Activated T-cell treated with anti-CD3 and anti-CD28 coated beads, Interleukin-2, amount 50 U/mL, for 4 hours (primary cell): Measurements from ENCODE around the gene CDKL2. TPM values are rescaled to one million over a fixed set of nuclear protein-coding genes. Genes with fewer than 3 reads are reported as not detected.
"Not testable (repeated sequence)": the region's sequence is repeated elsewhere in the genome, so short reads cannot be mapped to it uniquely, and the experiment has no call there.

Experiments used
- ATAC-seq, 2 donors: fragments of 200-7000 bp; cut with Tn5 transposase; one replicate each; pipeline ENCODE4 v1.10.0; 2021
- DNase-seq: peaks from one replicate; pipeline ENCODE4 v3.0.0-alpha.2; 2020
- H3K27me3 Mint-ChIP-seq: one replicate; pipeline ENCODE4 v1.8.0; 2021; ENCODE audit warnings: low read depth, mixed read lengths
- H3K36me3 Mint-ChIP-seq: one replicate; pipeline ENCODE4 v1.8.0; 2022; ENCODE audit warnings: mixed read lengths; ENCODE audit not compliant: insufficient read depth
- H3K4me1 Mint-ChIP-seq: one replicate; pipeline ENCODE4 v1.8.0; 2021; ENCODE audit warnings: low read depth, mixed read lengths
- H3K4me3 Mint-ChIP-seq: one replicate; pipeline ENCODE4 v1.8.0; 2021; ENCODE audit warnings: mild to moderate bottlenecking, moderate library complexity, mixed read lengths
- H3K9me3 Mint-ChIP-seq: one replicate; pipeline ENCODE4 v1.8.0; 2021; ENCODE audit warnings: mixed read lengths
- total RNA-seq, 3 donors: library from RNA; stranded (reverse); gene quantifications; one replicate each; pipeline ENCODE4 v1.2.1, GENCODE V29; 2021

The CDKL2 gene
- total RNA-seq: under 1 TPM in 2 of 3 donors, not detected in 1; 0.08 to 0.33 TPM

- H3K36me3 Mint-ChIP-seq: no peaks in the 10 kb centered on the region
- H3K9me3 Mint-ChIP-seq: no peaks in the 10 kb centered on the region
Observed at GRCh38 chr4:75630174-75630936, at the start of gene CDKL2. Gene CDKL2, minus strand, starts transcription at chr4:75630528. Its CDS starts 4,540 bp downstream, at chr4:75625988.

GRCh38 chr4:75678965-75679364 is 48.6 kb upstream of the CDKL2 start:
- ATAC-seq (no peak), DNase-seq (no peak)
- Mint-ChIP-seq H3K9me3 (no peaks in the 10 kb centered on the region), H3K4me3 (no peak overlapping the region), H3K36me3 (no peaks in the 10 kb centered on the region), H3K27me3 (no peaks in the 10 kb centered on the region), H3K4me1 (peaks cover 15% of the 10 kb centered on the region)

More at GRCh38 chr4:75630174-75630936, at the start of gene CDKL2:
- Mint-ChIP-seq H3K4me1 (peaks cover 10% of the 10 kb centered on the region), H3K27me3 (no peaks in the 10 kb centered on the region), H3K4me3 (peak within 1 kb of the TSS; percentile 78)
- DNase-seq (peak; percentile 91), ATAC-seq (peak; percentile 100)

DNA sequence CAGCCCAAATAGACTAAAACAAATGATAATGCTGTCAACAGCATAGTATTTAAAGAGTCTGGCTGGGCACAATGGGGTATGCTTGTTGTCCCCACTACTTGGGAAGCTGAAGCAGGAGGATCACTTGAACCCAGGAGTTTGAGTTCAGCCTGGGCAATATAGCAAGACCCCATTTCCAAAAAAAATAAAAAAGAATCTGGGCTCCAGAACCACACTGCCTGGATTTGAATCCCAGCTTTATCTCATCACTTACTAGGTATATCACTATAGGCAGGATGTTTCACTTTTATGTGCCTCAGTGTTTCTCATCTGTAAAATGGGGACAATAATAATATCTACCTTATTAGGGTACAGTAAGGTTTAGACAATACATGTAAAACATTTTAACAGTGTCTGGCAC is 48.1 kb upstream of the CDKL2 start:
- Mint-ChIP-seq H3K36me3 (no peaks in the 10 kb centered on the region), H3K4me1 (peaks cover 17% of the 10 kb centered on the region), H3K4me3 (no peak overlapping the region), H3K9me3 (no peaks in the 10 kb centered on the region), H3K27me3 (no peaks in the 10 kb centered on the region)
- DNase-seq (no peak), ATAC-seq (no peak)

GRCh38 chr4:75675004-75675531 is 44.7 kb upstream of the CDKL2 start:
- no peak overlapping the region for H3K4me3 Mint-ChIP-seq
- ATAC-seq (no peak), DNase-seq (no peak)
- no peaks in the 10 kb centered on the region for H3K27me3 Mint-ChIP-seq
- peaks cover 2% of the 10 kb centered on the region for H3K36me3 Mint-ChIP-seq
- peaks cover 27% of the 10 kb centered on the region for H3K4me1 Mint-ChIP-seq
- H3K9me3 Mint-ChIP-seq: no peaks in the 10 kb centered on the region

GRCh38 chr4:75673959-75674328 is 43.6 kb upstream of the CDKL2 start:
- Mint-ChIP-seq H3K27me3 (no peaks in the 10 kb centered on the region), H3K4me1 (peaks cover 37% of the 10 kb centered on the region), H3K9me3 (no peaks in the 10 kb centered on the region), H3K36me3 (peaks cover 2% of the 10 kb centered on the region), H3K4me3 (peak overlapping the region; percentile 100)
- no peak for ATAC-seq
- DNase-seq: no peak

GRCh38 chr4:75673027-75673958 is 43.0 kb upstream of the CDKL2 start, which contains the start of gene G3BP2:
Gene G3BP2, minus strand, starts transcription at chr4:75673411. Its CDS starts 11,386 bp downstream, at chr4:75662025.
- Mint-ChIP-seq H3K4me3 (peak within 1 kb of the TSS; percentile 100), H3K4me1 (peaks cover 43% of the 10 kb centered on the region), H3K36me3 (peaks cover 2% of the 10 kb centered on the region), H3K27me3 (no peaks in the 10 kb centered on the region), H3K9me3 (no peaks in the 10 kb centered on the region)
- DNase-seq: peak; percentile 96
- peak; percentile 91 to 93 for ATAC-seq

GRCh38 chr4:75672461-75673026 is 42.2 kb upstream of the CDKL2 start:
- H3K36me3 Mint-ChIP-seq: peaks cover 2% of the 10 kb centered on the region
- H3K27me3 Mint-ChIP-seq: no peaks in the 10 kb centered on the region
- peaks cover 51% of the 10 kb centered on the region for H3K4me1 Mint-ChIP-seq
- H3K9me3 Mint-ChIP-seq: no peaks in the 10 kb centered on the region
- ATAC-seq: peak; percentile 37 to 49
- peak; percentile 73 for DNase-seq
- peak overlapping the region; percentile 100 for H3K4me3 Mint-ChIP-seq

DNA sequence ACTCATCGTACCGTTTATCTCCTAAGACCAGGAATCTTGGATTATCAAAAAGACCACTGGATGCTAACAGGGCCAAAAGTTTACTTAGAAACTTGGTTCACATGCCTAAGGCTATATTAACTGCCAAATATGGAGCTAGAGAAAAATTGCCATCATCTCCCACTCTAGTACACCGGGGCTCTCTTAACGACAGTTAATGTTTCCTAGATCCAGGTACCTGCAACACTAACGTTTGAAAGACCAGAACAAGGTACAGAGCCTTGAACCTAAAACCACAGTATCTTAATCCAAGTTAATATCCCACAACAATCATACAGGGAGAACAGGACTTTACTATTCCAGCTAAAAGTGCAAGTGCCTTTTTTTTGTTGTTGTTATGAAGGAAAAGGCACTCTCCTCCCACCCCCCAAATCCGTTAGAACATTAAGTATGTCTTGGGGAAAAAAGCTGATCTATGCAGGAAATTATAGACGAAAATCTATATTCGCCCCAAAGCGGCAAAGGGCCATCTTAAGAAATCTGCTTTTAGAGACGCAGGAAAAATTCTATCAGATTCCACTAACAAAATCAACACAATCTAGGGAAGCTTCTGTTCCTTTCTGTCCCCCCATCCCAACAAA is 41.6 kb upstream of the CDKL2 start:
- Mint-ChIP-seq H3K4me1 (peaks cover 57% of the 10 kb centered on the region), H3K27me3 (no peaks in the 10 kb centered on the region), H3K36me3 (peaks cover 2% of the 10 kb centered on the region), H3K9me3 (no peaks in the 10 kb centered on the region), H3K4me3 (peak overlapping the region; percentile 100)
- ATAC-seq: no peak
- no peak for DNase-seq

DNA sequence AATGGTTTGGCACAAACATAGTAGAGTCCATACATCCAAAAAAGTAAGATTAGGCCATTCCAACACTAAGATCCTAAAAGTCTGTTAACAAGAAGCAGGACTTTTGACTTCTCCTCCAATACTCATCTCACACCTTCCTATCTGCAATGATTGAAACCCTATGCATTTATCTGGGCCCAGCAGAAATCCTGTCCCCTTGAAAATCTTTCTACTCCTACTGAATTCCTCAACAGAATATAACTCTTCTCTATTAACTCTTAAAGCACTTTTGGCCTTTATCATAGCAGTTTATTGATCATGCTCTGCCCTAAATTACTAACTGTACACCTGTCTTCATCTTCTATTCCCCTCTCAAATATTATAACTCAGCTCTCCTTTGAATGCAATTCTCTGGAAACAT is 38.3 kb upstream of the CDKL2 start:
- peak overlapping the region; percentile 59 for H3K4me3 Mint-ChIP-seq
- H3K36me3 Mint-ChIP-seq: peaks cover 2% of the 10 kb centered on the region
- no peaks in the 10 kb centered on the region for H3K27me3 Mint-ChIP-seq
- DNase-seq (no peak), ATAC-seq (no peak)
- H3K4me1 Mint-ChIP-seq: peaks cover 70% of the 10 kb centered on the region
- no peaks in the 10 kb centered on the region for H3K9me3 Mint-ChIP-seq

DNA sequence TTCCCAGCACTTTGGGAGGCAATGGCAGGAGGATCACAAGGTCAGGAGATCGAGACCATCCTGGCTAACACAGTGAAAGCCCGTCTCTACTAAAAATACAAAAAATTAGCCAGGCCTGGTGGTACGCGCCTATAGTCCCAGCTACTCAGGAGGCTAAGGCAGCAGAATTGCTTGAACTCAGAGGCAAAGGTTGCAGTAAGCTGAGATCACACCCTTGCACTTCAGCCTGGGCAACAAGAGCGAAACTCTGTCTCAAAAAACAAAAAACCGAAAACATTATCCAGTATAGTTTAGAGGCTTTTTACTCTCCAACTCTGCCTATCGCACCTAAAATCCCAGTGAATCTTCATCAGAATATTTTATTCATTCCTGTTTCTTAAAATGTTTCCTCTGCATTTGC is 37.3 kb upstream of the CDKL2 start:
- ATAC-seq, H3K36me3 Mint-ChIP-seq, DNase-seq: not testable (repeated sequence)

DNA sequence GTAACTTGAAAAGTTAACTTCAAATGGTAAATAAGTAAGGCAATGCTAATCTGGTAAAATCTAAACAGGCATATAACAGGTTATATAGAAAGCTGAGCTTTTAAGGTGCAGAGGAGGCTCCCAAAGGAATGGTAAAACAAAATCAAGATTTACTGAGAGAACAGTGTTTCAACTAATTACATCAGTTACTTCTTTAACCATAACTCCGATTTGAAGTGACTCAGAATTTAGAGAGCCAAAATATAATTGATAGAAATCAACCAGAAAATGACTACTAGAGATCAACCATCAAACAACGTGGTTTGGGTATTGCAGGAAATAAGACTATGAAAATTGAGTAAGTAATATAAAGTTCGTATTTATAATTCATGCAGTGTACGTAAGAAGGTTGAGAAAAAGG is 36.0 kb upstream of the CDKL2 start:
- DNase-seq (no peak), ATAC-seq (peak; percentile 42 to 62)
- H3K9me3 Mint-ChIP-seq: no peaks in the 10 kb centered on the region
- H3K27me3 Mint-ChIP-seq: no peaks in the 10 kb centered on the region
- H3K4me1 Mint-ChIP-seq: peaks cover 76% of the 10 kb centered on the region
- H3K4me3 Mint-ChIP-seq: peak overlapping the region; percentile 55
- peaks cover 6% of the 10 kb centered on the region for H3K36me3 Mint-ChIP-seq

More for the DNA sequence above, 37.3 kb upstream of the CDKL2 start:
- H3K9me3 Mint-ChIP-seq, H3K27me3 Mint-ChIP-seq: not testable (repeated sequence)
- Mint-ChIP-seq H3K4me1 (peaks cover 72% of the 10 kb centered on the region), H3K4me3 (peak overlapping the region; percentile 59)

DNA sequence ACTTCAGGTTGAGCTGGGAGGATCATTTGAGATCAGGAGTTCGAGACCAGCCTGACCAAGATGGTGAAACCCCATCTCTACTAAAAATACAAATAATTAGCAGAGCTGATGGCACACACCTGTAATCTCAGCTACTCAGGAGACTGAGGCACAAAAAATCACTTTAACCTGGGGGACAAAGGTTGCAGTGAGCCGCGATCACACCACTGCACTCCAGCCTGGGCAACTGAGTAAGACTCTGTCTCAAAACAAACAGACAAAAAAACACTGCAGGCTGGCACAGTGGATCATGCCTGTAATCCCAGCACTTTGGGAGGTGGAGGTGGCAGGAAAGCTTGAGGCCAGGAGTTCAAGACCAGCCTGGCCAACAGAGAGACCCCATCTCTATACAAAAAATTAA is 34.3 kb upstream of the CDKL2 start:
- H3K9me3 Mint-ChIP-seq, ATAC-seq, DNase-seq, H3K36me3 Mint-ChIP-seq, H3K27me3 Mint-ChIP-seq, H3K4me3 Mint-ChIP-seq: not testable (repeated sequence)
- H3K4me1 Mint-ChIP-seq: peaks cover 67% of the 10 kb centered on the region

GRCh38 chr4:75662626-75663025 is 32.3 kb upstream of the CDKL2 start:
- H3K9me3 Mint-ChIP-seq: no peaks in the 10 kb centered on the region
- peaks cover 26% of the 10 kb centered on the region for H3K36me3 Mint-ChIP-seq
- peaks cover 59% of the 10 kb centered on the region for H3K4me1 Mint-ChIP-seq
- DNase-seq (no peak), ATAC-seq (no peak)
- no peak overlapping the region for H3K4me3 Mint-ChIP-seq
- H3K27me3 Mint-ChIP-seq: no peaks in the 10 kb centered on the region

DNA sequence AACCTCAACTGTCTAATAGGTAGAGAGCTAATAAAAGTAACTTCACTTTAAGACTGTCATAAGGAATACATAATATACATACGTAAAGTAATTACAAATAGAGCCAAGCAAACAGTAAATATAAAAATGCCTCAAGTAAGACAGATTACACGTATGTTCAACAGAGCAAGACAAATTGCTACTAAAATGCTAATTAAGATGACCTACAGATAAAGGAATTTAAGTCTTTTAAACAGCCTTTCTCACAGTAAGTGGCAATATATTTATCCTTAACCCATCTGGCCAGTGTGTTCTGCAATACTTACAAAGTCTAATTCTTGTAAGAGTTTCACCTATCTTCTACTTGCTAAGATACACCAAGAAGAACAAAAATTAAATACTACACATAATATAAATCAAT is 30.2 kb upstream of the CDKL2 start:
- Mint-ChIP-seq H3K4me3 (no peak overlapping the region), H3K9me3 (no peaks in the 10 kb centered on the region), H3K4me1 (peaks cover 56% of the 10 kb centered on the region), H3K36me3 (peaks cover 35% of the 10 kb centered on the region), H3K27me3 (no peaks in the 10 kb centered on the region)
- ATAC-seq: no peak
- DNase-seq: no peak
